GM19328 (cell line): Measurements from ENCODE around the gene ETS1.
A peak's percentile ranks its signal among the peaks of the same experiment; 100 is the strongest.

Experiments
- ATAC-seq: cut with Tn5 transposase; IDR thresholded peaks from one replicate; pipeline ENCODE4 v1.9.1; 2021; ENCODE audit warnings: mild to moderate bottlenecking, moderate library complexity; ENCODE audit not compliant: unreplicated experiment

Gene ETS1

GRCh38 chr11:128412847-128413791 is 174.2 kb downstream of the ETS1 start:
- peak; percentile 61 for ATAC-seq

- no peak for ATAC-seq
Observed at GRCh38 chr11:128411812-128412211, 175.5 kb downstream of the ETS1 start.

GRCh38 chr11:128411150-128411549 is 176.2 kb downstream of the ETS1 start:
- no peak for ATAC-seq

DNA sequence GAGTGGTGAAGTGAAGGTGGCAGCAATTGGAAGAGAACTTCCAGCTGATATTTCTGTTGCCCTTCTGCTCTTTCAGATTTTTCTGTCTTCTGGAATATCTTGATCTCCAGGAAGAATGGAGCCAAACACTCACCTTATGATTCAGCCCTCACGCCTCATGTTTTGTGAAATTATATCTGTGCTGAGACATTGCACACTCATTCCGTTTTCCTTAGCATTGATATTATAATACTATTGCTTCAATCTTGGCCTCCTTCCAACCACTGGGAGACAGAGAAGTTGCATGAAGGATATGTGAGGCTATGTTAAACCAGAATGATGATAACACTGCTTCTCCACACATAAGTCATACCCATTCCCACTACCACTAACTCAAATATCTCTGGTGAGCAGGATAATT is 177.9 kb downstream of the ETS1 start:
- no peak for ATAC-seq
